COLO668 (cell line): Measurements from ENCODE around the gene ZNF766.
"Not testable (repeated sequence)": the region's sequence is repeated elsewhere in the genome, so short reads cannot be mapped to it uniquely, and the experiment has no call there.

ENCODE experiments used
- DNase-seq: peaks from one replicate; lab custom pipeline; 2025; ENCODE audit not compliant: unreplicated experiment; lab: John Stamatoyannopoulos, UW

Gene ZNF766

GRCh38 chr19:52274191-52274590, 4.8 kb downstream of the ZNF766 start:
- DNase-seq = no peak

- DNase-seq = no peak
Observed at GRCh38 chr19:52275988-52276387, 6.6 kb downstream of the ZNF766 start.

GRCh38 chr19:52277471-52277870, 8.1 kb downstream of the ZNF766 start:
- DNase-seq = no peak

- no peak for DNase-seq
Observed at GRCh38 chr19:52286256-52286655, 16.9 kb downstream of the ZNF766 start.

- no peak for DNase-seq
Observed at GRCh38 chr19:52291781-52292180, 22.4 kb downstream of the ZNF766 start.

- DNase-seq = not testable (repeated sequence)
Observed at GRCh38 chr19:52292946-52293345, 23.6 kb downstream of the ZNF766 start.

GRCh38 chr19:52296400-52296772, 27.0 kb downstream of the ZNF766 start:
- DNase-seq = no peak

GRCh38 chr19:52296773-52297600, 27.6 kb downstream of the ZNF766 start, which contains the start of gene ZNF480:
TSS of gene ZNF480 (plus strand) at chr19:52297169. CDS start at chr19:52300413, 3,244 bp downstream.
- DNase-seq = peak; percentile 90

- DNase-seq = peak; percentile 2
Observed at GRCh38 chr19:52297601-52298364, 28.4 kb downstream of the ZNF766 start.

- DNase-seq = peak; percentile 35
Observed at GRCh38 chr19:52307275-52307674, 37.9 kb downstream of the ZNF766 start.

GRCh38 chr19:52322429-52322828, 53.0 kb downstream of the ZNF766 start:
- no peak for DNase-seq

- DNase-seq = peak; percentile 3
Observed at GRCh38 chr19:52331757-52332156, 62.4 kb downstream of the ZNF766 start.

- DNase-seq = no peak
Observed at GRCh38 chr19:52335768-52336116, 66.4 kb downstream of the ZNF766 start.

- peak; percentile 89 for DNase-seq
Observed at GRCh38 chr19:52336117-52336790, 66.9 kb downstream of the ZNF766 start, which contains the start of gene ZNF610. TSS of gene ZNF610 (plus strand) at chr19:52336243. CDS start at chr19:52349173, 12,930 bp downstream.

- no peak for DNase-seq
Observed at GRCh38 chr19:52336791-52337381, 67.5 kb downstream of the ZNF766 start.

GRCh38 chr19:52339022-52339421, 69.6 kb downstream of the ZNF766 start:
- not testable (repeated sequence) for DNase-seq

GRCh38 chr19:52343548-52343947, 74.2 kb downstream of the ZNF766 start:
- peak; percentile 40 for DNase-seq

GRCh38 chr19:52345162-52345561, 75.8 kb downstream of the ZNF766 start:
- DNase-seq = no peak
